ENCODE measurements around the gene DDX39A. TPM values are rescaled to one million over a fixed set of nuclear protein-coding genes. Genes with fewer than 3 reads are reported as not detected.

The DDX39A gene
- total RNA-seq, 4 donors from 2014 or later = 66.4 to 286 (median 163) TPM

GRCh38 chr19:14411938-14412245, 7.2 kb downstream of the DDX39A start:
- WGBS, 2 donors (ENCODE audit: low coverage in 1 of 2) = 85% methylated on average over 8 of the region's 8 CpGs; no CpG with 5 or more reads in 1 of the 2 donors
- no peak for DNase-seq
- no peaks in the 10 kb centered on the region for H3K9me3 ChIP-seq
- intact Hi-C loops (cut with DNase I; ENCODE audit: low total_unique reads) = no loop called here
- H3K4me3 ChIP-seq = no peak overlapping the region
- H3K27me3 ChIP-seq = no peaks in the 10 kb centered on the region
- H3K4me1 ChIP-seq = peaks cover 24 to 41% (median 30%) of the 10 kb centered on the region in 4 donors
- peaks cover 0 to 44% (median 25%) of the 10 kb centered on the region in 4 donors for H3K36me3 ChIP-seq
- TF ChIP-seq POLR2AphosphoS5 (IDR thresholded peaks at IDR 0.05) (no peak), POLR2A (IDR thresholded peaks at IDR 0.05) (no peak), CTCF (IDR thresholded peaks at IDR 0.05) (no peak)
- no peak overlapping the region for H3K27ac ChIP-seq
- in situ Hi-C loops (cut with MboI; ENCODE audit: low pct_ligation_motif_present in 1 of 4, low pct_unique_long_range_greater_than_20kb in 1 of 4, low sequenced_read_pairs in 3 of 4) = no loop called here

GRCh38 chr19:14411161-14411937, 7.8 kb downstream of the DDX39A start:
- Histone ChIP-seq H3K4me3 (no peak overlapping the region), H3K27me3 (no peaks in the 10 kb centered on the region), H3K9me3 (no peaks in the 10 kb centered on the region), H3K27ac (no peak overlapping the region), H3K36me3 (peaks cover 0 to 48% (median 26%) of the 10 kb centered on the region in 4 donors), H3K4me1 (peaks cover 21 to 41% (median 29%) of the 10 kb centered on the region in 4 donors)
- WGBS, 2 donors (ENCODE audit: low coverage in 1 of 2) = 60 to 89% methylated on average over 1 to 18 of the region's 19 CpGs
- in situ Hi-C loops (cut with MboI; ENCODE audit: low pct_ligation_motif_present in 1 of 4, low pct_unique_long_range_greater_than_20kb in 1 of 4, low sequenced_read_pairs in 3 of 4) (no loop called here), intact Hi-C loops (cut with DNase I; ENCODE audit: low total_unique reads) (no loop called here)
- DNase-seq = no peak
- TF ChIP-seq POLR2A (IDR thresholded peaks at IDR 0.05) = no peak
- no peak for TF ChIP-seq EP300 (IDR thresholded peaks at IDR 0.05; ENCODE audit: low read depth)

- Histone ChIP-seq H3K27ac (peak overlapping the region in 1 of 4 donors; percentile 45), H3K4me3 (no peak overlapping the region), H3K9me3 (no peaks in the 10 kb centered on the region), H3K4me1 (peaks cover 19 to 41% (median 28%) of the 10 kb centered on the region in 4 donors), H3K36me3 (peaks cover 0 to 48% (median 26%) of the 10 kb centered on the region in 4 donors), H3K27me3 (no peaks in the 10 kb centered on the region)
- WGBS, 2 donors (ENCODE audit: low coverage in 1 of 2) = 94% methylated on average over 25 of the region's 44 CpGs; no CpG with 5 or more reads in 1 of the 2 donors
- DNase-seq = no peak
- TF ChIP-seq EP300 (IDR thresholded peaks at IDR 0.05; ENCODE audit: low read depth) (no peak), POLR2A (IDR thresholded peaks at IDR 0.05) (no peak), CTCF (IDR thresholded peaks at IDR 0.05) (no peak), POLR2AphosphoS5 (IDR thresholded peaks at IDR 0.05) (no peak)
- intact Hi-C loops (cut with DNase I; ENCODE audit: low total_unique reads) (no loop called here), in situ Hi-C loops (cut with MboI; ENCODE audit: low pct_ligation_motif_present in 1 of 4, low pct_unique_long_range_greater_than_20kb in 1 of 4, low sequenced_read_pairs in 3 of 4) (no loop called here)
These were observed 8.8 kb downstream of the DDX39A start for GRCh38 chr19:14410091-14411051.

GRCh38 chr19:14409146-14410023, 9.8 kb downstream of the DDX39A start:
- no peaks in the 10 kb centered on the region for H3K27me3 ChIP-seq
- TF ChIP-seq EP300 (IDR thresholded peaks at IDR 0.05; ENCODE audit: low read depth) (no peak), POLR2AphosphoS5 (IDR thresholded peaks at IDR 0.05) (no peak), POLR2A (IDR thresholded peaks at IDR 0.05) (no peak), CTCF (IDR thresholded peaks at IDR 0.05) (no peak)
- no peak for DNase-seq
- peak overlapping the region in 2 of 4 donors; percentile 72 to 77 for H3K27ac ChIP-seq
- intact Hi-C loops (cut with DNase I; ENCODE audit: low total_unique reads) (loop anchor here (10.0 kb wide), 1 partner anchor 55 kb away; no protein-coding TSS in a partner anchor), in situ Hi-C loops (cut with MboI; ENCODE audit: low pct_ligation_motif_present in 1 of 4, low pct_unique_long_range_greater_than_20kb in 1 of 4, low sequenced_read_pairs in 3 of 4) (no loop called here)
- WGBS, 2 donors (ENCODE audit: low coverage in 1 of 2) = 53 to 88% methylated on average over 4 to 21 of the region's 38 CpGs
- peaks cover 0 to 50% (median 29%) of the 10 kb centered on the region in 4 donors for H3K36me3 ChIP-seq
- H3K4me1 ChIP-seq = peaks cover 19 to 41% (median 28%) of the 10 kb centered on the region in 4 donors
- no peak overlapping the region for H3K4me3 ChIP-seq
- H3K9me3 ChIP-seq = no peaks in the 10 kb centered on the region
